ENCODE measurements around the gene MVK. TPM values are rescaled to one million over a fixed set of nuclear protein-coding genes. Genes with fewer than 3 reads are reported as not detected.

The MVK gene
- total and polyA plus RNA-seq, 4 donors = 22.4 to 62.7 (median 37.2) TPM

DNA sequence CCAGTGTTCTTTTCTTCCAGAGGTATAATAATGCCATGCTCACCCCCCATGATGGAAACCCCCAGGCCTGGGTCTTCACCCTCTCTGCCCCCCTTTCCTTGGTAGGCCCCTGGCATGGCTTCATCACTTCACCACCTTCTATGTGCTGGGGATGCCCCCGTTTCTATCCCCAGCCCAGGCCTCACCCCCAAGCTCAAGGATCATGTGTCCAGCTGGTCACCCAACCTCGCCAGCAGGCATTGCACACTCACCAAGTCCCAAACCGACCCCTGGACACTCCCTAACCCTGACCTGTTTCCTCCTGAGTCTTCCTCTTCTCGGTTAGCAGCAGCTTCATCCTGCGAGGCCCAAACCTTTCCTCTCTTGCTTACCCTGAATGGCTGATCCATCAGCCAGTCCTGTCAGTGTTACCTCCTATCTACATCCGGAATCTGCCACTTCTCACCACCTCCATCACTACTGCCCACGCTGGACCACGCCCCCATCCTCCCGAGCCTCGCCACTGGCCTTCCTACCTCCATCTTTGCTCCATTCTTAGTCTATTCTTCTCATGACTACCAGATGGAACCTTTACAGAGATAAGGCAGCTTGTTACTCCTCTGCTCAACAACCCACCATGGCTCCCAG lies 69.0 kb downstream of the MVK start:
- Histone ChIP-seq H3K4me3 (no peak overlapping the region), H3K27me3 (ENCODE audit: control insufficient read depth in 3 of 3, insufficient read depth in 3 of 3, low read length in 2 of 3) (peaks cover 0 to 4% (median 2%) of the 10 kb centered on the region in 3 donors), H3K9me3 (ENCODE audit: control insufficient read depth in 4 of 4, insufficient read depth in 3 of 4, low read length in 3 of 4) (no peaks in the 10 kb centered on the region), H3K4me1 (ENCODE audit: control insufficient read depth in 5 of 5, insufficient read depth in 5 of 5, low read length in 5 of 5) (no peaks in the 10 kb centered on the region), H3K27ac (ENCODE audit: low read depth in 1 of 2, low read length in 1 of 2) (no peak overlapping the region), H3K9ac (ENCODE audit: insufficient read depth in 1 of 2, low read length in 2 of 2) (no peak overlapping the region), H3K36me3 (ENCODE audit: control insufficient read depth in 4 of 4, insufficient read depth in 4 of 4, low read length in 4 of 4) (no peaks in the 10 kb centered on the region)
- DNase-seq (no peak), ATAC-seq (ENCODE audit: insufficient read depth, low FRiP score) (no peak)
- 58 to 65% methylated on average over 10 of the region's 10 CpGs for WGBS, 2 donors
- TF ChIP-seq, protein P1, sequence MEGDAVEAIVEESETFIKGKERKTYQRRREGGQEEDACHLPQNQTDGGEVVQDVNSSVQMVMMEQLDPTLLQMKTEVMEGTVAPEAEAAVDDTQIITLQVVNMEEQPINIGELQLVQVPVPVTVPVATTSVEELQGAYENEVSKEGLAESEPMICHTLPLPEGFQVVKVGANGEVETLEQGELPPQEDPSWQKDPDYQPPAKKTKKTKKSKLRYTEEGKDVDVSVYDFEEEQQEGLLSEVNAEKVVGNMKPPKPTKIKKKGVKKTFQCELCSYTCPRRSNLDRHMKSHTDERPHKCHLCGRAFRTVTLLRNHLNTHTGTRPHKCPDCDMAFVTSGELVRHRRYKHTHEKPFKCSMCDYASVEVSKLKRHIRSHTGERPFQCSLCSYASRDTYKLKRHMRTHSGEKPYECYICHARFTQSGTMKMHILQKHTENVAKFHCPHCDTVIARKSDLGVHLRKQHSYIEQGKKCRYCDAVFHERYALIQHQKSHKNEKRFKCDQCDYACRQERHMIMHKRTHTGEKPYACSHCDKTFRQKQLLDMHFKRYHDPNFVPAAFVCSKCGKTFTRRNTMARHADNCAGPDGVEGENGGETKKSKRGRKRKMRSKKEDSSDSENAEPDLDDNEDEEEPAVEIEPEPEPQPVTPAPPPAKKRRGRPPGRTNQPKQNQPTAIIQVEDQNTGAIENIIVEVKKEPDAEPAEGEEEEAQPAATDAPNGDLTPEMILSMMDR (IDR thresholded peaks at IDR 0.05; ENCODE audit: control extremely low read depth, extremely low read depth) = no peak

DNA sequence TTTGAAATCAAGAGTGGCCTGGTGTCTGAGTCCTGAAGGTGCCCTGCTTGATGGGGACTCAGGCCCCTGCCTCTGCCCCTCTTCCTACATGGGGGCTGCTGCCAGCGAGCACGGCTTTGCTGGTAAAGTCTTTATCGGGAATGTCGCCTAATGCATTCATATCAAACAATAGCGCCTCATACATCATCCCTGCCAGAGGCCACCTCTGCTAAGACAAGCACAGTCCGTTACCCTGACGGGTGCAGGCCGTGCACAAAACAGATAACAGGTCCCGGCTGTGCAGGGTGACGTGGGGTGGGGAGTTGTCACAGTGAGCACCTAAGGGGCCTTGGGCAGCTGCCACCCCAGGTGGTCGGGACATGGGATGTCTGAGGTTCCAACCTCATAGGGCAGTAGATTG lies 71.6 kb downstream of the MVK start:
- H3K9me3 ChIP-seq (ENCODE audit: control insufficient read depth in 4 of 4, insufficient read depth in 3 of 4, low read length in 3 of 4) = no peaks in the 10 kb centered on the region
- DNase-seq (no peak), ATAC-seq (ENCODE audit: insufficient read depth, low FRiP score) (no peak)
- H3K4me1 ChIP-seq (ENCODE audit: control insufficient read depth in 5 of 5, insufficient read depth in 5 of 5, low read length in 5 of 5) = no peaks in the 10 kb centered on the region
- H3K4me3 ChIP-seq = no peak overlapping the region
- H3K27ac ChIP-seq (ENCODE audit: low read depth in 1 of 2, low read length in 1 of 2) = no peak overlapping the region
- WGBS, 2 donors = 52 to 76% methylated on average over 11 of the region's 11 CpGs
- H3K36me3 ChIP-seq (ENCODE audit: control insufficient read depth in 4 of 4, insufficient read depth in 4 of 4, low read length in 4 of 4) = no peaks in the 10 kb centered on the region
- H3K9ac ChIP-seq (ENCODE audit: insufficient read depth in 1 of 2, low read length in 2 of 2) = no peak overlapping the region
- H3K27me3 ChIP-seq (ENCODE audit: control insufficient read depth in 3 of 3, insufficient read depth in 3 of 3, low read length in 2 of 3) = peaks cover 0 to 4% (median 2%) of the 10 kb centered on the region in 3 donors
- TF ChIP-seq, protein P1 (IDR thresholded peaks at IDR 0.05; ENCODE audit: control extremely low read depth, extremely low read depth) = no peak

DNA sequence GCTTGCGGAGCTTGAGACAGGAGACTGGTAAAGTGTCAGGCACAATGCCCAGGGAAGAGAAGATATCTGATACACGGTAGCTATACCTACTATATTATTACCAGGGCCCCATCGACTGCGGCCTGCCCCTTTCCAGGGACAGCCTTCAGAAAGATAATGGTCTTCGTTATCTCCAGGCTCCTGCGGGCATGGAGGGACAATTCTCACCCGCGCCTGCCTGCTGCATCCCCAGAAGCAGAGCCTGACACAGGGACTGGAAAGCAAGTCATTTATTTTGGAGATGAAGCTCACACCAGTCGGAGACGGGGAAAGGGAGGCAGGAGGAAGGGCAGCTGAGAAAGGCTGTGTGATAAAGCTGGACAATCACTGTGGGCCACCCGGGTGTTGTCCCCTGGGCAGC lies 72.1 kb downstream of the MVK start:
- DNase-seq = no peak
- no peak overlapping the region for H3K27ac ChIP-seq (ENCODE audit: low read depth in 1 of 2, low read length in 1 of 2)
- 59 to 81% methylated on average over 11 of the region's 11 CpGs for WGBS, 2 donors
- H3K4me1 ChIP-seq (ENCODE audit: control insufficient read depth in 5 of 5, insufficient read depth in 5 of 5, low read length in 5 of 5) = no peaks in the 10 kb centered on the region
- H3K9me3 ChIP-seq (ENCODE audit: control insufficient read depth in 4 of 4, insufficient read depth in 3 of 4, low read length in 3 of 4) = no peaks in the 10 kb centered on the region
- H3K36me3 ChIP-seq (ENCODE audit: control insufficient read depth in 4 of 4, insufficient read depth in 4 of 4, low read length in 4 of 4) = no peaks in the 10 kb centered on the region
- TF ChIP-seq, protein P1 (IDR thresholded peaks at IDR 0.05; ENCODE audit: control extremely low read depth, extremely low read depth) = no peak
- H3K4me3 ChIP-seq = no peak overlapping the region
- no peak for ATAC-seq (ENCODE audit: insufficient read depth, low FRiP score)
- H3K9ac ChIP-seq (ENCODE audit: insufficient read depth in 1 of 2, low read length in 2 of 2) = no peak overlapping the region
- peaks cover 0 to 4% (median 2%) of the 10 kb centered on the region in 3 donors for H3K27me3 ChIP-seq (ENCODE audit: control insufficient read depth in 3 of 3, insufficient read depth in 3 of 3, low read length in 2 of 3)

Other genes starting within 250 kb of the MVK start
- gene MYO1H, start 225.9 kb upstream of the MVK start, total RNA-seq = under 1 TPM in 1 of 2 donors, not detected in 1; 0.15 TPM
- gene MYO1H, start 225.9 kb upstream of the MVK start, polyA plus RNA-seq = under 1 TPM; 0.06 to 0.09 TPM
- gene KCTD10, start 96.5 kb upstream of the MVK start, total RNA-seq = 10 to 100 TPM; 56.3 to 72.6 TPM
- 10 to 100 TPM; 21.7 to 51.1 TPM for gene KCTD10, start 96.5 kb upstream of the MVK start, polyA plus RNA-seq
- gene UBE3B, start 96.2 kb upstream of the MVK start, total RNA-seq = 10 to 100 TPM; 38.7 to 58.9 TPM
- gene UBE3B, start 96.2 kb upstream of the MVK start, polyA plus RNA-seq = 10 to 100 TPM in 1 of 2 donors, 1 to 10 TPM in 1; 10.0 to 15.0 TPM
- gene MMAB, start 290 bp upstream of the MVK start, total RNA-seq = 10 to 100 TPM; 23.8 to 86.4 TPM
- gene MMAB, start 290 bp upstream of the MVK start, polyA plus RNA-seq = 10 to 100 TPM; 69.3 to 90.2 TPM
- 1 to 10 TPM in 1 of 2 donors, under 1 TPM in 1; 0.28 to 2.6 TPM for gene FAM222A, start 140.0 kb downstream of the MVK start, total RNA-seq
- gene FAM222A, start 140.0 kb downstream of the MVK start, polyA plus RNA-seq = 1 to 10 TPM in 1 of 2 donors, under 1 TPM in 1; 0.81 to 1.3 TPM